Suprapubic skin (tissue), 4 donors: ENCODE measurements around the gene GGA1. TPM values are rescaled to one million over a fixed set of nuclear protein-coding genes. Genes with fewer than 3 reads are reported as not detected.
A peak's percentile ranks its signal among the peaks of the same experiment; 100 is the strongest.

Source experiments
- DNase-seq, 2 donors: peaks; one replicate each; pipeline ENCODE4 v3.0.0-alpha.2; 2019; ENCODE audit warnings: low spot score in 2 of 2
- H3K27ac ChIP-seq: fragments of 200-600 bp; sonication (generic); one replicate; pipeline ENCODE4 v1.5.1; 2019
- H3K27me3 ChIP-seq: fragments of 200-600 bp; sonication (generic); one replicate; pipeline ENCODE4 v1.5.1; 2019
- H3K36me3 ChIP-seq: fragments of 200-600 bp; sonication (generic); one replicate; pipeline ENCODE4 v1.5.1; 2019
- H3K4me1 ChIP-seq: fragments of 200-600 bp; sonication (generic); one replicate; pipeline ENCODE4 v1.5.1; 2019
- H3K4me3 ChIP-seq: fragments of 200-600 bp; sonication (generic); one replicate; pipeline ENCODE4 v1.5.1; 2019; ENCODE audit warnings: mild to moderate bottlenecking
- H3K9me3 ChIP-seq: fragments of 200-600 bp; sonication (generic); one replicate; pipeline ENCODE4 v1.5.1; 2019
- EP300 ChIP-seq: sonication (generic); formaldehyde crosslinking; IDR thresholded peaks from one replicate; pipeline ENCODE4 v1.6.1; 2017; ENCODE audit warnings: antibody characterized with exemption
- POLR2A ChIP-seq, 2 donors: fragments of 450-650 bp; IDR thresholded peaks; one replicate each; pipeline ENCODE4 v1.6.1; 2017; ENCODE audit warnings: antibody characterized with exemption in 2 of 2, mild to moderate bottlenecking in 2 of 2, moderate library complexity in 2 of 2
- POLR2AphosphoS5 ChIP-seq, 3 donors: sonication (generic); formaldehyde crosslinking; IDR thresholded peaks; one replicate each; pipeline ENCODE4 v1.6.1; 2017; ENCODE audit warnings: antibody characterized with exemption in 3 of 3
- WGBS: methylation state at CpG from one replicate; pipeline ENCODE4 v1.1.5; 2018; 5-methylcytosine and 5-hydroxymethylcytosine counted together
- total RNA-seq, 4 donors: library from RNA; depleted of rRNA; stranded (reverse); fragments of >200 nt; gene quantifications; one replicate each; pipeline ENCODE4 v1.1.0, GENCODE V29; 2016
- TF ChIP-seq, protein P1 (sequence below), 2 donors: fragments of 200-600 bp in 1 of 2; fragments of 450-650 bp in 1 of 2; sonication (generic) in 1 of 2; IDR thresholded peaks; one replicate each; pipeline ENCODE4 v1.5.1; 2016 to 2019; ENCODE audit warnings: antibody characterized with exemption in 2 of 2, mild to moderate bottlenecking in 1 of 2, moderate library complexity in 1 of 2

GGA1 gene
- total RNA-seq, 4 donors from 2014 or later: 52.8 to 124 (median 65.3) TPM

DNA sequence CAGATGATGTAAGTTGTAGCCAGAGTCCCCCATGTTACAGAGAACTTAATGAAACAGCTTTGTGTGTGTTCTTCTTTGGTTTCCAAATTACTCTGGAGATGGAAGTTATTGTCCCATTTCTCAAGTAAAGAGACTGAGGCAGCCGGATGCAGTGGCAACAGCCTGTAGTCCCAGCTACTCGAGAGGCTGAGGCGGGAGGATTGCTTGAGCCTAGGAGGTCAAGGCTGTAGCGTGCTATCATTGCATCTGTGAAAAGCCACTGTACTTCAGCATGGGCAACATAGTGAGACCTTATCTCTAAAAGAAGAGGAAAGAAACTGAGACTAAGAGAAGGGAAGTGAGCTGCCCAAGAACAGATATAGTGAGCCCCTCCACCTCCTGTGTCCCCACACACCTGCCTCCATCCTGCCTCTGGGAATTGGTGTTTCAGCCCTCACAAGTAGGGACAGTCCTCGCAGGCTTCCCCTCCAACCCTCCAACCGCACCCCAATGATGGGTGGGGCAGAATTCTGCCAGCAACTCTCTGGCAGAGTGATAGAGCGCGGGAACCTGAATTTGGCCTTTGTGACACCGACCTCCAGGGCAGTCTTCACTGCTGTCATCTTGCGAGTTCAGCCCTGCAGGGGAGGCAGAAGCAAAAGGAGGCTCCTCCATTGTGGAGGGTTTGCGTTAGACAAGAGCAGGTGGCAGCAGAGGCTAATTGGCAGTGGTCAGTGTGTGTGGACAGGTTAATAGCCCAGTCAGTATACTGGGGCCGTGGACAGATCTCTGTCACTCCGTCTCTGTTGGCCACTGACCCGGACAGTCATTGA, 51.5 kb downstream of the GGA1 start:
- H3K27me3 ChIP-seq: no peaks in the 10 kb centered on the region
- peak overlapping the region; percentile 63 for H3K4me3 ChIP-seq
- no peaks in the 10 kb centered on the region for H3K9me3 ChIP-seq
- no peak overlapping the region for H3K27ac ChIP-seq
- H3K4me1 ChIP-seq: peaks cover 36% of the 10 kb centered on the region
- WGBS: 71% methylated on average over 14 of the region's 14 CpGs
- no peak for TF ChIP-seq POLR2A (IDR thresholded peaks at IDR 0.05)
- TF ChIP-seq, protein P1, sequence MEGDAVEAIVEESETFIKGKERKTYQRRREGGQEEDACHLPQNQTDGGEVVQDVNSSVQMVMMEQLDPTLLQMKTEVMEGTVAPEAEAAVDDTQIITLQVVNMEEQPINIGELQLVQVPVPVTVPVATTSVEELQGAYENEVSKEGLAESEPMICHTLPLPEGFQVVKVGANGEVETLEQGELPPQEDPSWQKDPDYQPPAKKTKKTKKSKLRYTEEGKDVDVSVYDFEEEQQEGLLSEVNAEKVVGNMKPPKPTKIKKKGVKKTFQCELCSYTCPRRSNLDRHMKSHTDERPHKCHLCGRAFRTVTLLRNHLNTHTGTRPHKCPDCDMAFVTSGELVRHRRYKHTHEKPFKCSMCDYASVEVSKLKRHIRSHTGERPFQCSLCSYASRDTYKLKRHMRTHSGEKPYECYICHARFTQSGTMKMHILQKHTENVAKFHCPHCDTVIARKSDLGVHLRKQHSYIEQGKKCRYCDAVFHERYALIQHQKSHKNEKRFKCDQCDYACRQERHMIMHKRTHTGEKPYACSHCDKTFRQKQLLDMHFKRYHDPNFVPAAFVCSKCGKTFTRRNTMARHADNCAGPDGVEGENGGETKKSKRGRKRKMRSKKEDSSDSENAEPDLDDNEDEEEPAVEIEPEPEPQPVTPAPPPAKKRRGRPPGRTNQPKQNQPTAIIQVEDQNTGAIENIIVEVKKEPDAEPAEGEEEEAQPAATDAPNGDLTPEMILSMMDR (IDR thresholded peaks at IDR 0.05): no peak
- no peak for DNase-seq
- peaks cover 3% of the 10 kb centered on the region for H3K36me3 ChIP-seq

DNA sequence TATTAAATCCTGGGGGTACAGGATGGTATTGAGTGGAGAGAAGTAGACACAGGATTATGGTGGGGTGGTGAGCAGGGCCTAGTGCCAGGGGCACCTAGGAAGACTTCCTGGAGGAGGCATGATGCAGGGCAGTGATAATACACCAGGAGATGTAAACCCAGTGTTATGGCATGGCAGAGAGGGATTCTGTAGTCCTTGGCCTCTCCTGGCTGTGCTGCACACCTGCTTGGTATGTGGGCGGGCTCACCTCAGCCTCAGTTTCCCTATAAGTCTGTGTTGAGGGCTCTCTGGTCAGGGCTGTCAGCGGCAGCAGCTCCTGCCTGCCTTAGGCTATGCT, 52.0 kb downstream of the GGA1 start:
- Histone ChIP-seq H3K4me3 (no peak overlapping the region), H3K4me1 (peaks cover 36% of the 10 kb centered on the region), H3K27ac (peak overlapping the region; percentile 15), H3K36me3 (peaks cover 4% of the 10 kb centered on the region), H3K9me3 (no peaks in the 10 kb centered on the region), H3K27me3 (no peaks in the 10 kb centered on the region)
- 47% methylated on average over 2 of the region's 2 CpGs for WGBS
- DNase-seq: no peak
- TF ChIP-seq EP300 (no peak), POLR2A (IDR thresholded peaks at IDR 0.05) (no peak), POLR2AphosphoS5 (IDR thresholded peaks at IDR 0.05) (no peak)
- TF ChIP-seq, protein P1 (IDR thresholded peaks at IDR 0.05): no peak

DNA sequence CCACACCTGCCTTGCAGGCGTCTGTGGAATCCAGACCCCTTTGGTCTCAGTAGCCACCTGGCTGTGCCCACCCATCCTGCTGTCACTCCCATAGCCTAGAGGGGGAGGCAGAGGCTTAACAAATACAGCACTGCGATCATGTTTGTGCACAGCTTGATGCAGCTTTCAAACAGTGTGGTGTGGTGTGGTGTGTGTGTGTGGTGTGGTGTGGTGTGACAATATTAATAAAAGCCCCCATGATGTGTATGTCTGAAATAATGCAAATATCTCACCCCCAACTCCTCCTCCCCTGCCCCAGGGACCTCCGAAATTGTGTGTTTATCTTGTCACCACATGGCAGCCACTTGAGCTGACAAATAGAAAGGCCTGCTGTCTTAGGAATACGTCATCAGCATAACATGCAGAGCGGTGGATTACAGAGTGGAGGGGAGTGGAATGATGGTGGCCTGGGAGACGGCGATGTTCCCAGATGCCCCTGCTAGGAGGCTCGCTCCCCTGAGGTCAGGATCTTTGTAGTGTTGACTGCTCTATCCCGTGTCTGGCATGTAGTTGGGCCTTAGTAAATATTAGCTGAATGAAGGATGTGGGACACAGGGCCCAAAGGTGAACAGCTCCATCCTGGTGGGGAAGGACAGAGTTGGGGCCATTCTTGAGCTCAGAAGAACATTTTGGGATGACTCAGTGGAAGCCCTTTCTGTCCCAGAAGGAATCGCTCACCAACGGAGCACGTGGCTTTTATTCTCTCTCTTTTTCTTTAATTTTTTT, 52.7 kb downstream of the GGA1 start:
- no peak for TF ChIP-seq EP300
- TF ChIP-seq, protein P1 (IDR thresholded peaks at IDR 0.05): peak in 1 of 2 donors; percentile 11
- H3K27ac ChIP-seq: peak overlapping the region; percentile 67
- peaks cover 36% of the 10 kb centered on the region for H3K4me1 ChIP-seq
- no peaks in the 10 kb centered on the region for H3K27me3 ChIP-seq
- WGBS: 49% methylated on average over 12 of the region's 12 CpGs
- peaks cover 8% of the 10 kb centered on the region for H3K36me3 ChIP-seq
- no peaks in the 10 kb centered on the region for H3K9me3 ChIP-seq
- H3K4me3 ChIP-seq: no peak overlapping the region
- DNase-seq: no peak

DNA sequence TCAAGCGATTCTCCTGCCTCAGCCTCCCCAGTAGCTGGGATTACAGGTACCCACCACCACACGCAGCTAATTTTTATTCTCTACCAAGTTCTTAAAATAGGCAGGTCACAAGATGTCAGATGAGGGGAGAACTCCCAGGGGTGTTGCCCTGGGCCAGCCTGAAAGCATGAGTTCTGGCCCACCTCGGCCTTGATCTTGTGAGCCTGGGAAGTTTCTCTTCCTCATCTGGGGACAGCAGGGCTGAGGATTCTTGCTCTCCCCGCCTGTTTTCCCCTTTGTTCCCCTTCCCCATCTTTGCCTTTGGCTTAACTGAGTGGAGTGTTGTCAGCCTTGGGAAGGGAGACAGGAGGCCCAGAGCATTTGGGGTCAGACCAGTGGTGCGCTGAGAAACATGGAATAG, 53.4 kb downstream of the GGA1 start:
- no peak for TF ChIP-seq POLR2AphosphoS5 (IDR thresholded peaks at IDR 0.05)
- TF ChIP-seq POLR2A (IDR thresholded peaks at IDR 0.05): no peak
- TF ChIP-seq EP300: no peak
- TF ChIP-seq, protein P1 (IDR thresholded peaks at IDR 0.05): no peak

DNA sequence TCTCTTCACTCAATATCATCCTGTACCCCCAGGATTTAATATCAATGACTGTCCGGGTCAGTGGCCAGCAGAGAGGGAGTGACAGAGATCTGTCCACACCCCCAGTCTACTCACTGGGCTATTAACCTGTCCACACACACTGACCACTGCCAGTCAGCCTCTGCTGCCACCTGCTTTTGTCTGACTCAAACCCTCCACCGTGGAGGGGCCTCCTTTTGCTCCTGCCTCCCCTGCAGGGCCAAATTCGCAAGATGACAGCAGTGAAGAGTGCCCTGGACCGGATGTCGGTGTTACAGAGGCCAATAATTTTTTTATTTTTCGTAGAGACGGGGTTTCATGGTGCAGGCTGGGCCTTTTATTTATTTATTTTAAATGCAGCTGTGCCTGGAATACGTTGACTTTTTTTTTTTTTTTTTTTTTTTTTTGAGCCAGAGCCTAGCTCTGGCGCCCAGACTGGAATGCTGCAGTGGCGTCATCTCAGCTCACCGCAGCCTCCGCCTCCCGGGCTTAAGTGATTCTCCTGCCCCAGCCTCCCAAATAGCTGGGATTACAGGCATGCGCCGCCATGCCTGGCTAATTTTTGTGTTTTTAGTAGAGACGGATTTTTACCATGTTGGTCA, 55.0 kb downstream of the GGA1 start:
- no peak overlapping the region for H3K4me3 ChIP-seq
- 79% methylated on average over 16 of the region's 16 CpGs for WGBS
- H3K9me3 ChIP-seq: no peaks in the 10 kb centered on the region
- no peak overlapping the region for H3K27ac ChIP-seq
- H3K36me3 ChIP-seq: peaks cover 8% of the 10 kb centered on the region
- peaks cover 28% of the 10 kb centered on the region for H3K4me1 ChIP-seq
- no peak for DNase-seq
- TF ChIP-seq, protein P1 (IDR thresholded peaks at IDR 0.05): no peak
- TF ChIP-seq EP300 (no peak), POLR2AphosphoS5 (IDR thresholded peaks at IDR 0.05) (no peak), POLR2A (IDR thresholded peaks at IDR 0.05) (no peak)
- no peaks in the 10 kb centered on the region for H3K27me3 ChIP-seq

More for the DNA sequence above, 53.4 kb downstream of the GGA1 start:
- Histone ChIP-seq H3K27ac (peak overlapping the region; percentile 35), H3K36me3 (peaks cover 8% of the 10 kb centered on the region), H3K9me3 (no peaks in the 10 kb centered on the region), H3K27me3 (no peaks in the 10 kb centered on the region), H3K4me1 (peaks cover 36% of the 10 kb centered on the region), H3K4me3 (no peak overlapping the region)
- DNase-seq: no peak
- 75% methylated on average over 5 of the region's 5 CpGs for WGBS
